PC-3 (cell line): ENCODE measurements around the gene IPMK. TPM values are rescaled to one million over a fixed set of nuclear protein-coding genes. Genes with fewer than 3 reads are reported as not detected.

ENCODE experiments used
- ATAC-seq: fragments of 200-7000 bp; cut with Tn5 transposase; 2 replicates; pipeline ENCODE4 v1.9.1; 2020; ENCODE audit warnings: mild to moderate bottlenecking, moderate library complexity
- BruUV-seq: library from RNA; stranded (reverse); fragments of 400-500 nt; replicated peaks from 2 replicates; lab custom pipeline; 2021; lab: Mats Ljungman, UMichigan
- CTCF ChIA-PET: fragments of 300-600 bp; sonication (Branson Sonifier 250); formaldehyde crosslinking; loops from one replicate; lab custom pipeline; 2022; ENCODE audit warnings: antibody characterized with exemption; lab: Charles Lee
- POLR2A ChIA-PET: fragments of 300-600 bp; sonication (Branson Sonifier 250); formaldehyde crosslinking; loops from one replicate; lab custom pipeline; 2022; ENCODE audit warnings: antibody characterized with exemption; ENCODE audit not compliant: unreplicated experiment; lab: Charles Lee
- DNase-seq: peaks from one replicate; pipeline ENCODE4 v3.0.0-alpha.2; 2015
- H2AFZ ChIP-seq: fragments of 300-600 bp; sonication (generic); 2 replicates; pipeline ENCODE4 v1.6.0; 2016; ENCODE audit warnings: antibody characterized with exemption, low read length
- H3F3A ChIP-seq: fragments of 300-600 bp; sonication (generic); one replicate; pipeline ENCODE4 v1.6.0; 2017; ENCODE audit warnings: antibody characterized with exemption, low read length, control low read depth, mild to moderate bottlenecking; ENCODE audit not compliant: unreplicated experiment
- H3K27ac ChIP-seq: fragments of 300-600 bp; sonication (generic); 2 replicates; pipeline ENCODE4 v1.5.1; 2016; ENCODE audit warnings: mild to moderate bottlenecking, low read length
- H3K27me3 ChIP-seq: fragments of 300-600 bp; sonication (generic); 2 replicates; pipeline ENCODE4 v1.6.1; 2016; ENCODE audit warnings: low read length, mixed read lengths
- H3K36me3 ChIP-seq: fragments of 300-600 bp; sonication (generic); 2 replicates; pipeline ENCODE4 v1.6.1; 2016; ENCODE audit warnings: low read depth, mixed run types, low read length, mixed read lengths
- H3K4me1 ChIP-seq: fragments of 300-600 bp; sonication (generic); 2 replicates; pipeline ENCODE4 v1.5.1; 2016; ENCODE audit warnings: low read length; ENCODE audit not compliant: insufficient read depth
- H3K4me2 ChIP-seq: fragments of 300-600 bp; sonication (generic); 2 replicates; pipeline ENCODE4 v1.6.0; 2016; ENCODE audit warnings: low read length
- H3K4me3 ChIP-seq: fragments of 300-600 bp; sonication (generic); 2 replicates; pipeline ENCODE4 v1.5.1; 2016; ENCODE audit warnings: mild to moderate bottlenecking, low read length, mixed read lengths
- H3K79me2 ChIP-seq: fragments of 300-600 bp; sonication (generic); 2 replicates; pipeline ENCODE4 v1.6.1; 2017; ENCODE audit warnings: low read length, mixed read lengths
- H3K9ac ChIP-seq: fragments of 300-600 bp; sonication (generic); 2 replicates; pipeline ENCODE4 v1.6.0; 2016; ENCODE audit warnings: mild to moderate bottlenecking, low read length
- H3K9me2 ChIP-seq: fragments of 300-600 bp; sonication (generic); replicated peaks from 2 replicates; pipeline ENCODE4 v1.6.1; 2016; ENCODE audit warnings: mixed run types, low read length, mixed read lengths
- H3K9me3 ChIP-seq: fragments of 300-600 bp; sonication (generic); 2 replicates; pipeline ENCODE4 v1.6.1; 2016; ENCODE audit warnings: low read length, mixed read lengths
- H4K20me1 ChIP-seq: fragments of 300-600 bp; sonication (generic); 2 replicates; pipeline ENCODE4 v1.6.1; 2016; ENCODE audit warnings: low read length, mixed read lengths
- EZH2 ChIP-seq: fragments of 300-600 bp; sonication (generic); IDR thresholded peaks from one replicate; pipeline ENCODE4 v1.6.1; 2017; ENCODE audit warnings: antibody characterized with exemption, mild to moderate bottlenecking, low read length; ENCODE audit not compliant: unreplicated experiment
- EZH2phosphoT487 ChIP-seq: fragments of 300-600 bp; sonication (generic); IDR thresholded peaks from 2 replicates; pipeline ENCODE4 v1.6.1; 2018; ENCODE audit warnings: mild to moderate bottlenecking, antibody characterized with exemption, low read length, borderline replicate concordance
- intact Hi-C: fragments of 100-400 bp; cut with micrococcal nuclease; formaldehyde crosslinking; loops from 2 replicates; pipeline ENCODE4 v1.9.0; 2023
- total RNA-seq: library from RNA; depleted of rRNA; stranded (reverse); fragments of >200 nt; gene quantifications from 2 replicates; pipeline ENCODE4 v1.2.3, GENCODE V29; 2014
- TF ChIP-seq, protein P1 (sequence below): fragments of 300-600 bp; sonication (generic); conservative IDR thresholded peaks from 2 replicates; pipeline ENCODE4 v1.5.1; 2017; ENCODE audit warnings: antibody characterized with exemption, low read depth, mild to moderate bottlenecking, low read length

IPMK gene
- total RNA-seq, 1 experiment from 2014 or later: 7.1 TPM

- CTCF ChIA-PET: no interaction called here
Measured at GRCh38 chr10:58189269-58189668, 78.4 kb downstream of the IPMK start.

GRCh38 chr10:58184120-58184670 is 83.5 kb downstream of the IPMK start:
- intact Hi-C loops: no loop called here
- BruUV-seq: no TSS peak
- TF ChIP-seq EZH2phosphoT487 (no peak), EZH2 (no peak)
- TF ChIP-seq, protein P1, sequence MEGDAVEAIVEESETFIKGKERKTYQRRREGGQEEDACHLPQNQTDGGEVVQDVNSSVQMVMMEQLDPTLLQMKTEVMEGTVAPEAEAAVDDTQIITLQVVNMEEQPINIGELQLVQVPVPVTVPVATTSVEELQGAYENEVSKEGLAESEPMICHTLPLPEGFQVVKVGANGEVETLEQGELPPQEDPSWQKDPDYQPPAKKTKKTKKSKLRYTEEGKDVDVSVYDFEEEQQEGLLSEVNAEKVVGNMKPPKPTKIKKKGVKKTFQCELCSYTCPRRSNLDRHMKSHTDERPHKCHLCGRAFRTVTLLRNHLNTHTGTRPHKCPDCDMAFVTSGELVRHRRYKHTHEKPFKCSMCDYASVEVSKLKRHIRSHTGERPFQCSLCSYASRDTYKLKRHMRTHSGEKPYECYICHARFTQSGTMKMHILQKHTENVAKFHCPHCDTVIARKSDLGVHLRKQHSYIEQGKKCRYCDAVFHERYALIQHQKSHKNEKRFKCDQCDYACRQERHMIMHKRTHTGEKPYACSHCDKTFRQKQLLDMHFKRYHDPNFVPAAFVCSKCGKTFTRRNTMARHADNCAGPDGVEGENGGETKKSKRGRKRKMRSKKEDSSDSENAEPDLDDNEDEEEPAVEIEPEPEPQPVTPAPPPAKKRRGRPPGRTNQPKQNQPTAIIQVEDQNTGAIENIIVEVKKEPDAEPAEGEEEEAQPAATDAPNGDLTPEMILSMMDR: no peak
- Histone ChIP-seq H3F3A (no peaks in the 10 kb centered on the region), H3K9me2 (no peaks in the 10 kb centered on the region), H4K20me1 (no peaks in the 10 kb centered on the region), H3K4me3 (no peak overlapping the region), H3K36me3 (no peaks in the 10 kb centered on the region), H2AFZ (no peak overlapping the region), H3K27ac (no peak overlapping the region), H3K4me2 (no peak overlapping the region), H3K27me3 (no peaks in the 10 kb centered on the region), H3K79me2 (no peaks in the 10 kb centered on the region), H3K9ac (no peak overlapping the region), H3K9me3 (no peaks in the 10 kb centered on the region), H3K4me1 (peaks cover 7% of the 10 kb centered on the region)
- DNase-seq (no peak), ATAC-seq (no peak)
- CTCF ChIA-PET: no interaction called here
- POLR2A ChIA-PET: no interaction called here

More at GRCh38 chr10:58189269-58189668, 78.4 kb downstream of the IPMK start:
- TF ChIP-seq EZH2phosphoT487 (no peak), EZH2 (no peak)
- TF ChIP-seq, protein P1: no peak
- Histone ChIP-seq H4K20me1 (no peaks in the 10 kb centered on the region), H3F3A (no peaks in the 10 kb centered on the region), H3K9ac (no peak overlapping the region), H3K9me2 (no peaks in the 10 kb centered on the region), H3K27ac (no peak overlapping the region), H3K9me3 (no peaks in the 10 kb centered on the region), H3K36me3 (no peaks in the 10 kb centered on the region), H3K4me1 (peaks cover 9% of the 10 kb centered on the region), H3K27me3 (no peaks in the 10 kb centered on the region), H3K79me2 (no peaks in the 10 kb centered on the region), H2AFZ (no peak overlapping the region), H3K4me3 (no peak overlapping the region), H3K4me2 (peak overlapping the region; percentile 14)
- DNase-seq (peak; percentile 56), ATAC-seq (peak; percentile 95)
- no TSS peak for BruUV-seq
- POLR2A ChIA-PET: interaction anchor here (0.6 kb wide), 1 partner anchor 79 kb away, joined by 3 read pairs; the partner anchor contains the start of gene CISD1
- intact Hi-C loops: no loop called here

DNA sequence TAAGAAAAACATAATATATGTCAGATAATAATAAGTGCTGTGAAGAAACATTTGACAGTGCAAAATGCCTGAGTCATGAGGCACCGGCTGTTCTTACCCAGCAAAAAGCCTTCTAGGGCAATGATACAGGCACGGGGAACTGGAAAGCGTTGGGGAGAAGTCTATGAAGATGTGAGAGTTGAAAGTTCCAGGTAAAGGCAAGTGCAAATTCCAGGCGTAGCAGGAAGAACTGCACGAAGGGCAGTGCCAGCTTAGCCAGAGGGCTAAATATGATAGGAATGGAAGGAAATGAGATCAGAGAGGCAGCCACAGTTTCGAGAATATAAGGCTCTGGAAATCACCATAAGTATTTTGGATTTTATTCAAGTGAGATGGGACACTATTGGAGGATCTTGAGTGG is 87.0 kb downstream of the IPMK start:
- no TSS peak for BruUV-seq
- POLR2A ChIA-PET: no interaction called here
- intact Hi-C loops: no loop called here
- no peak overlapping the region for H3K4me2 ChIP-seq
- H3K9me3 ChIP-seq: no peaks in the 10 kb centered on the region
- no peaks in the 10 kb centered on the region for H3K27me3 ChIP-seq
- no peak overlapping the region for H3K27ac ChIP-seq
- CTCF ChIA-PET: no interaction called here
- DNase-seq (peak; percentile 28), ATAC-seq (no peak; the same call in 1 of the 2 replicates)
- H3K9ac ChIP-seq: no peak overlapping the region
- H2AFZ ChIP-seq: no peak overlapping the region
- no peaks in the 10 kb centered on the region for H3K79me2 ChIP-seq
- TF ChIP-seq EZH2phosphoT487: no peak
- TF ChIP-seq EZH2: no peak
- TF ChIP-seq, protein P1: no peak
- no peaks in the 10 kb centered on the region for H4K20me1 ChIP-seq
- H3K9me2 ChIP-seq: no peaks in the 10 kb centered on the region
- H3F3A ChIP-seq: no peaks in the 10 kb centered on the region
- H3K4me1 ChIP-seq: peaks cover 6% of the 10 kb centered on the region
- no peaks in the 10 kb centered on the region for H3K36me3 ChIP-seq
- no peak overlapping the region for H3K4me3 ChIP-seq
